ENCODE measurements around the gene SMC4. TPM values are rescaled to one million over a fixed set of nuclear protein-coding genes. Genes with fewer than 3 reads are reported as not detected.

SMC4 gene
- total and polyA plus RNA-seq, 2 of the 13 experiments (the other 11 are each of a cell fraction or from before 2014, with no cell fraction given) = 19.2 to 74.3 TPM

DNA sequence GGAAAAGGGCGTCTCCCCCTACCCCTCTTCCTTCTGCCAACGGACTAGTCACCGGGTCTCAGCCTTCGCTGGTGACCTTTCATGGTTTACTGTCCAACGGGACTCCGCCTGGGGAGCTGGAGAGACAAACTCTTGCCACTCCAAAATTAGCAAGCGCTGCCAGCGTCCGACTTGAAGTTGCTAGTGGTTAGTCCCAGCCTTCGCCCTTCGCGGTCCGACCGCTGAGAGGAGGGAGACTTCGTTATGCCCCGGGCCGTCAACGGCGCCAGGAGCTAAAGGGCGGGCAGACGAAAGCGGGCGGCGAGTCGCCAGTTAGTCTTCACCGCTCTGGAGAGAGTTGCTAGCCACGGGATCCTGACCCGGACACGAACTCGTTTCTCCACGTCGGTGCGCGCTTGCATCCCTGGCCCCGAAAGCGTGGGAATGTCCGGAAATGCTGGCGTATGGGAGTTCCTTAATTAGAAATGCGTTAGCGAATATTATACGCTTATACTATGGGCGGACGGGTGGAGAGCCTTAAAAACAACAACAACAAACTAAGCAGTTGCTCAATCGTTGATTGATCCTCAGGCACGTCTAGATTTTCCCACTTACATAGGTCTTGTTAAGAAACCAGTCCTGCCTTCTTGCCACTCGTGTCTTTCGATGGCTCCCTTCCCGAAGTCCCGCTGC lies 716 bp downstream of the SMC4 start (continued):
- TF ChIP-seq ZNF549 (CRISPR knock-in tag; IDR thresholded peaks at IDR 0.05) (no peak), ASH2L (IDR thresholded peaks at IDR 0.05; ENCODE audit: insufficient read length, low read depth, low read length) (peak; percentile 7), ZNF772 (CRISPR knock-in tag; IDR thresholded peaks at IDR 0.05) (peak; percentile 13; the same call in 1 of the 2 replicates), THYN1 (CRISPR knock-in tag; IDR thresholded peaks at IDR 0.05; ENCODE audit: borderline replicate concordance, low read depth) (no peak), YEATS4 (CRISPR knock-in tag; IDR thresholded peaks at IDR 0.05; ENCODE audit: borderline replicate concordance) (0 out of 2 replicates have a peak, but pooled peaks have one; percentile 39), IRF2 (CRISPR knock-in tag; IDR thresholded peaks at IDR 0.05) (0 out of 2 replicates have a peak, but pooled peaks have one; percentile 2), SMYD3 (CRISPR knock-in tag; IDR thresholded peaks at IDR 0.05) (no peak), RBFOX2 (IDR thresholded peaks at IDR 0.05; ENCODE audit: low read depth, low read length) (0 out of 2 replicates have a peak, but pooled peaks have one; percentile 3), SETDB1 (CRISPR knock-in tag; IDR thresholded peaks at IDR 0.05; ENCODE audit: borderline replicate concordance) (no peak), SOX13 (IDR thresholded peaks at IDR 0.05) (no peak), SOX13 (CRISPR knock-in tag; conservative IDR thresholded peaks at IDR 0.05 in 1 of 2, IDR thresholded peaks at IDR 0.05 in 1 of 2) (no peak), ATRX (CRISPR knock-in tag; IDR thresholded peaks at IDR 0.05; ENCODE audit: borderline replicate concordance) (no peak), ZNF777 (CRISPR knock-in tag; IDR thresholded peaks at IDR 0.05) (no peak), KMT2A (CRISPR knock-in tag; IDR thresholded peaks at IDR 0.05) (peak; percentile 79; the same call in 1 of the 2 replicates)
- TF ChIP-seq, protein P1, sequence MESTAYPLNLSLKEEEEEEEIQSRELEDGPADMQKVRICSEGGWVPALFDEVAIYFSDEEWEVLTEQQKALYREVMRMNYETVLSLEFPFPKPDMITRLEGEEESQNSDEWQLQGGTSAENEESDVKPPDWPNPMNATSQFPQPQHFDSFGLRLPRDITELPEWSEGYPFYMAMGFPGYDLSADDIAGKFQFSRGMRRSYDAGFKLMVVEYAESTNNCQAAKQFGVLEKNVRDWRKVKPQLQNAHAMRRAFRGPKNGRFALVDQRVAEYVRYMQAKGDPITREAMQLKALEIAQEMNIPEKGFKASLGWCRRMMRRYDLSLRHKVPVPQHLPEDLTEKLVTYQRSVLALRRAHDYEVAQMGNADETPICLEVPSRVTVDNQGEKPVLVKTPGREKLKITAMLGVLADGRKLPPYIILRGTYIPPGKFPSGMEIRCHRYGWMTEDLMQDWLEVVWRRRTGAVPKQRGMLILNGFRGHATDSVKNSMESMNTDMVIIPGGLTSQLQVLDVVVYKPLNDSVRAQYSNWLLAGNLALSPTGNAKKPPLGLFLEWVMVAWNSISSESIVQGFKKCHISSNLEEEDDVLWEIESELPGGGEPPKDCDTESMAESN (CRISPR knock-in tag; conservative IDR thresholded peaks at IDR 0.05) = no peak
- TF ChIP-seq, protein P2, sequence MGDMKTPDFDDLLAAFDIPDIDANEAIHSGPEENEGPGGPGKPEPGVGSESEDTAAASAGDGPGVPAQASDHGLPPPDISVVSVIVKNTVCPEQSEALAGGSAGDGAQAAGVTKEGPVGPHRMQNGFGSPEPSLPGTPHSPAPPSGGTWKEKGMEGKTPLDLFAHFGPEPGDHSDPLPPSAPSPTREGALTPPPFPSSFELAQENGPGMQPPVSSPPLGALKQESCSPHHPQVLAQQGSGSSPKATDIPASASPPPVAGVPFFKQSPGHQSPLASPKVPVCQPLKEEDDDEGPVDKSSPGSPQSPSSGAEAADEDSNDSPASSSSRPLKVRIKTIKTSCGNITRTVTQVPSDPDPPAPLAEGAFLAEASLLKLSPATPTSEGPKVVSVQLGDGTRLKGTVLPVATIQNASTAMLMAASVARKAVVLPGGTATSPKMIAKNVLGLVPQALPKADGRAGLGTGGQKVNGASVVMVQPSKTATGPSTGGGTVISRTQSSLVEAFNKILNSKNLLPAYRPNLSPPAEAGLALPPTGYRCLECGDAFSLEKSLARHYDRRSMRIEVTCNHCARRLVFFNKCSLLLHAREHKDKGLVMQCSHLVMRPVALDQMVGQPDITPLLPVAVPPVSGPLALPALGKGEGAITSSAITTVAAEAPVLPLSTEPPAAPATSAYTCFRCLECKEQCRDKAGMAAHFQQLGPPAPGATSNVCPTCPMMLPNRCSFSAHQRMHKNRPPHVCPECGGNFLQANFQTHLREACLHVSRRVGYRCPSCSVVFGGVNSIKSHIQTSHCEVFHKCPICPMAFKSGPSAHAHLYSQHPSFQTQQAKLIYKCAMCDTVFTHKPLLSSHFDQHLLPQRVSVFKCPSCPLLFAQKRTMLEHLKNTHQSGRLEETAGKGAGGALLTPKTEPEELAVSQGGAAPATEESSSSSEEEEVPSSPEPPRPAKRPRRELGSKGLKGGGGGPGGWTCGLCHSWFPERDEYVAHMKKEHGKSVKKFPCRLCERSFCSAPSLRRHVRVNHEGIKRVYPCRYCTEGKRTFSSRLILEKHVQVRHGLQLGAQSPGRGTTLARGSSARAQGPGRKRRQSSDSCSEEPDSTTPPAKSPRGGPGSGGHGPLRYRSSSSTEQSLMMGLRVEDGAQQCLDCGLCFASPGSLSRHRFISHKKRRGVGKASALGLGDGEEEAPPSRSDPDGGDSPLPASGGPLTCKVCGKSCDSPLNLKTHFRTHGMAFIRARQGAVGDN (CRISPR knock-in tag; IDR thresholded peaks at IDR 0.05) = peak; percentile 50
- TF ChIP-seq, protein P3, sequence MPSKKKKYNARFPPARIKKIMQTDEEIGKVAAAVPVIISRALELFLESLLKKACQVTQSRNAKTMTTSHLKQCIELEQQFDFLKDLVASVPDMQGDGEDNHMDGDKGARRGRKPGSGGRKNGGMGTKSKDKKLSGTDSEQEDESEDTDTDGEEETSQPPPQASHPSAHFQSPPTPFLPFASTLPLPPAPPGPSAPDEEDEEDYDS (CRISPR knock-in tag; IDR thresholded peaks at IDR 0.05) = no peak
- TF ChIP-seq, protein P4, sequence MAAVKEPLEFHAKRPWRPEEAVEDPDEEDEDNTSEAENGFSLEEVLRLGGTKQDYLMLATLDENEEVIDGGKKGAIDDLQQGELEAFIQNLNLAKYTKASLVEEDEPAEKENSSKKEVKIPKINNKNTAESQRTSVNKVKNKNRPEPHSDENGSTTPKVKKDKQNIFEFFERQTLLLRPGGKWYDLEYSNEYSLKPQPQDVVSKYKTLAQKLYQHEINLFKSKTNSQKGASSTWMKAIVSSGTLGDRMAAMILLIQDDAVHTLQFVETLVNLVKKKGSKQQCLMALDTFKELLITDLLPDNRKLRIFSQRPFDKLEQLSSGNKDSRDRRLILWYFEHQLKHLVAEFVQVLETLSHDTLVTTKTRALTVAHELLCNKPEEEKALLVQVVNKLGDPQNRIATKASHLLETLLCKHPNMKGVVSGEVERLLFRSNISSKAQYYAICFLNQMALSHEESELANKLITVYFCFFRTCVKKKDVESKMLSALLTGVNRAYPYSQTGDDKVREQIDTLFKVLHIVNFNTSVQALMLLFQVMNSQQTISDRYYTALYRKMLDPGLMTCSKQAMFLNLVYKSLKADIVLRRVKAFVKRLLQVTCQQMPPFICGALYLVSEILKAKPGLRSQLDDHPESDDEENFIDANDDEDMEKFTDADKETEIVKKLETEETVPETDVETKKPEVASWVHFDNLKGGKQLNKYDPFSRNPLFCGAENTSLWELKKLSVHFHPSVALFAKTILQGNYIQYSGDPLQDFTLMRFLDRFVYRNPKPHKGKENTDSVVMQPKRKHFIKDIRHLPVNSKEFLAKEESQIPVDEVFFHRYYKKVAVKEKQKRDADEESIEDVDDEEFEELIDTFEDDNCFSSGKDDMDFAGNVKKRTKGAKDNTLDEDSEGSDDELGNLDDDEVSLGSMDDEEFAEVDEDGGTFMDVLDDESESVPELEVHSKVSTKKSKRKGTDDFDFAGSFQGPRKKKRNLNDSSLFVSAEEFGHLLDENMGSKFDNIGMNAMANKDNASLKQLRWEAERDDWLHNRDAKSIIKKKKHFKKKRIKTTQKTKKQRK (IDR thresholded peaks at IDR 0.05; ENCODE audit: low read length) = no peak
